A673 (cell line): ENCODE measurements around the gene VWF. TPM values are rescaled to one million over a fixed set of nuclear protein-coding genes. Genes with fewer than 3 reads are reported as not detected.

Source experiments
- BruUV-seq: library from RNA; stranded (reverse); fragments of 400-500 nt; replicated peaks from 2 replicates; lab custom pipeline; 2021; lab: Mats Ljungman, UMichigan
- CTCF ChIA-PET: fragments of 300-600 bp; sonication (Branson Sonifier 250); formaldehyde crosslinking; loops from one replicate; lab custom pipeline; 2022; ENCODE audit warnings: antibody characterized with exemption; lab: Charles Lee
- POLR2A ChIA-PET: fragments of 300-600 bp; sonication (Branson Sonifier 250); formaldehyde crosslinking; loops from one replicate; lab custom pipeline; 2022; ENCODE audit warnings: antibody characterized with exemption; ENCODE audit not compliant: low non-redundant PET; lab: Charles Lee
- DNase-seq: peaks from one replicate; pipeline ENCODE4 v3.0.0-alpha.2; 2015; ENCODE audit warnings: low spot score
- H3K27ac ChIP-seq: fragments of 200-600 bp; sonication (generic); 2 replicates; pipeline ENCODE4 v1.5.1; 2016; ENCODE audit warnings: mixed run types, low read depth, mild to moderate bottlenecking, mixed read lengths, antibody characterized with exemption, low read length; ENCODE audit not compliant: poor library complexity, severe bottlenecking
- H3K27me3 ChIP-seq: fragments of 200-600 bp; sonication (generic); replicated peaks from 2 replicates; pipeline ENCODE4 v1.6.1; 2017; ENCODE audit warnings: mixed run types, low read depth, mild to moderate bottlenecking, mixed read lengths, antibody characterized with exemption, low read length; ENCODE audit not compliant: insufficient read depth, poor library complexity
- H3K36me3 ChIP-seq: fragments of 200-600 bp; sonication (generic); 2 replicates; pipeline ENCODE4 v1.6.1; 2016; ENCODE audit warnings: mixed run types, mild to moderate bottlenecking, mixed read lengths, antibody characterized with exemption, low read length; ENCODE audit not compliant: insufficient read depth, poor library complexity, severe bottlenecking
- H3K4me1 ChIP-seq: fragments of 200-600 bp; sonication (generic); 2 replicates; pipeline ENCODE4 v1.6.1; 2017; ENCODE audit warnings: mixed run types, mild to moderate bottlenecking, mixed read lengths, antibody characterized with exemption, low read length; ENCODE audit not compliant: insufficient read depth, poor library complexity, severe bottlenecking
- H3K4me3 ChIP-seq: fragments of 200-600 bp; sonication (generic); 2 replicates; pipeline ENCODE4 v1.5.1; 2016; ENCODE audit warnings: low read depth, mixed run types, mild to moderate bottlenecking, mixed read lengths, low read length; ENCODE audit not compliant: poor library complexity, severe bottlenecking
- H3K9me3 ChIP-seq: fragments of 200-600 bp; sonication (generic); 2 replicates; pipeline ENCODE4 v1.6.1; 2016; ENCODE audit warnings: mixed run types, low read depth, mild to moderate bottlenecking, mixed read lengths, antibody characterized with exemption, low read length; ENCODE audit not compliant: poor library complexity, severe bottlenecking
- CTCF ChIP-seq: fragments of 300-800, 200-600 bp; sonication (generic); conservative IDR thresholded peaks from 2 replicates; pipeline ENCODE4 v1.5.1; 2017; ENCODE audit warnings: low read depth, mild to moderate bottlenecking, antibody characterized with exemption, low read length, moderate library complexity, mixed read lengths
- EZH2 ChIP-seq: fragments of 200-600 bp; sonication (generic); IDR thresholded peaks from 2 replicates; pipeline ENCODE4 v1.6.1; 2017; ENCODE audit warnings: borderline replicate concordance, low read depth, mild to moderate bottlenecking, mixed read lengths, antibody characterized with exemption, low read length; ENCODE audit not compliant: poor library complexity, severe bottlenecking
- intact Hi-C: fragments of 100-400 bp; cut with micrococcal nuclease; formaldehyde crosslinking; loops from one replicate; pipeline ENCODE4 v1.10.0; 2022; ENCODE audit not compliant: unreplicated experiment
- total RNA-seq: library from RNA; stranded (reverse); gene quantifications from 2 replicates; pipeline ENCODE4 v1.2.3, GENCODE V29; 2021

Gene VWF
- total RNA-seq, 1 experiment from 2014 or later: not detected

- Histone ChIP-seq H3K36me3 (no peaks in the 10 kb centered on the region), H3K9me3 (no peaks in the 10 kb centered on the region), H3K4me1 (no peaks in the 10 kb centered on the region), H3K4me3 (no peak overlapping the region), H3K27ac (no peak overlapping the region), H3K27me3 (no peaks in the 10 kb centered on the region)
- intact Hi-C loops: no loop called here
- BruUV-seq: no TSS peak
- POLR2A ChIA-PET: no interaction called here
- DNase-seq: no peak
- TF ChIP-seq CTCF (no peak), EZH2 (no peak)
- CTCF ChIA-PET: no interaction called here
These were observed 139.0 kb downstream of the VWF start for GRCh38 chr12:5985471-5985870.

GRCh38 chr12:5984873-5985272 is 139.6 kb downstream of the VWF start:
- TF ChIP-seq CTCF (no peak), EZH2 (no peak)
- no peak overlapping the region for H3K27ac ChIP-seq
- no peak overlapping the region for H3K4me3 ChIP-seq
- no peak for DNase-seq
- CTCF ChIA-PET: no interaction called here
- intact Hi-C loops: loop anchor here (5.0 kb wide), 1 partner anchor 292 kb away; no protein-coding TSS in a partner anchor
- POLR2A ChIA-PET: no interaction called here
- BruUV-seq: no TSS peak
- H3K27me3 ChIP-seq: no peaks in the 10 kb centered on the region
- no peaks in the 10 kb centered on the region for H3K9me3 ChIP-seq
- no peaks in the 10 kb centered on the region for H3K4me1 ChIP-seq
- no peaks in the 10 kb centered on the region for H3K36me3 ChIP-seq

GRCh38 chr12:5982106-5982505 is 142.4 kb downstream of the VWF start:
- CTCF ChIA-PET: no interaction called here
- H3K4me3 ChIP-seq: no peak overlapping the region
- TF ChIP-seq EZH2 (no peak), CTCF (no peak)
- no peaks in the 10 kb centered on the region for H3K36me3 ChIP-seq
- POLR2A ChIA-PET: no interaction called here
- BruUV-seq: no TSS peak
- no peaks in the 10 kb centered on the region for H3K4me1 ChIP-seq
- no peaks in the 10 kb centered on the region for H3K9me3 ChIP-seq
- DNase-seq: no peak
- no peaks in the 10 kb centered on the region for H3K27me3 ChIP-seq
- intact Hi-C loops: loop anchor here (5.0 kb wide), 1 partner anchor 295 kb away; no protein-coding TSS in a partner anchor
- no peak overlapping the region for H3K27ac ChIP-seq
